OCI-LY3 (cell line): ENCODE data around the gene ARHGAP23.

Experiments used
- CTCF ChIP-seq: fragments of 200-600, 300-600 bp; sonication (generic); IDR thresholded peaks from 2 replicates; pipeline ENCODE4 v1.5.1; 2014; ENCODE audit warnings: antibody characterized with exemption, low read length, low read depth
- EZH2phosphoT487 ChIP-seq: fragments of 200-600 bp; shearing (Covaris generic); IDR thresholded peaks from 2 replicates; pipeline ENCODE4 v1.6.1; 2018; ENCODE audit warnings: antibody characterized with exemption, mixed run types, low read depth

- no peak for TF ChIP-seq CTCF
- TF ChIP-seq EZH2phosphoT487, result no peak
These were observed 131.6 kb downstream of the ARHGAP23 start for GRCh38 chr17:38559880-38560230.
